ENCODE results near the gene OR56B1. TPM values are rescaled to one million over a fixed set of nuclear protein-coding genes. Genes with fewer than 3 reads are reported as not detected.

OR56B1 gene, protein sequence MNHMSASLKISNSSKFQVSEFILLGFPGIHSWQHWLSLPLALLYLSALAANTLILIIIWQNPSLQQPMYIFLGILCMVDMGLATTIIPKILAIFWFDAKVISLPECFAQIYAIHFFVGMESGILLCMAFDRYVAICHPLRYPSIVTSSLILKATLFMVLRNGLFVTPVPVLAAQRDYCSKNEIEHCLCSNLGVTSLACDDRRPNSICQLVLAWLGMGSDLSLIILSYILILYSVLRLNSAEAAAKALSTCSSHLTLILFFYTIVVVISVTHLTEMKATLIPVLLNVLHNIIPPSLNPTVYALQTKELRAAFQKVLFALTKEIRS
- under 0.01 TPM in 1 of 2 replicates, not detected in the other for total RNA-seq

DNA sequence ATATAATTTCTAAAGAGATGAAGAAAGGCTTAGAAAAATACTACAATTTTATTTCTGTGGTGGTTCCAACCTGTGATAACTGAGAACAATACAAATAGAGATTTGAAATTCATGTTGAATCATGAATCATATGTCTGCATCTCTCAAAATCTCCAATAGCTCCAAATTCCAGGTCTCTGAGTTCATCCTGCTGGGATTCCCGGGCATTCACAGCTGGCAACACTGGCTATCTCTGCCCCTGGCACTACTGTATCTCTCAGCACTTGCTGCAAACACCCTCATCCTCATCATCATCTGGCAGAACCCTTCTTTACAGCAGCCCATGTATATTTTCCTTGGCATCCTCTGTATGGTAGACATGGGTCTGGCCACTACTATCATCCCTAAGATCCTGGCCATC lies at the start of gene OR56B1:
TSS of gene OR56B1 (plus strand) at position 53 of the 400 bp plus-strand sequence. CDS start at position 122, 69 bp downstream.
- Histone ChIP-seq H3K36me3 (ENCODE audit: insufficient read depth, low read length) (no peaks in the 10 kb centered on the region), H3K9me3 (ENCODE audit: low read depth, low read length) (no peaks in the 10 kb centered on the region), H3K27ac (ENCODE audit: low read depth, low read length) (peak within 1 kb of the TSS; percentile 53), H3K27me3 (ENCODE audit: insufficient read depth, low read length) (no peaks in the 10 kb centered on the region), H3K4me1 (ENCODE audit: insufficient read depth, low read length) (peaks cover 17% of the 10 kb centered on the region), H4K20me1 (ENCODE audit: insufficient read depth, low read length) (no peaks in the 10 kb centered on the region), H2AFZ (ENCODE audit: low read length) (peak within 1 kb of the TSS; percentile 4), H3K4me3 (ENCODE audit: insufficient read depth, low read length) (no peak within 1 kb of the TSS), H3K79me2 (ENCODE audit: insufficient read depth, low read length) (no peaks in the 10 kb centered on the region), H3K4me2 (ENCODE audit: insufficient read depth, low read length) (no peak within 1 kb of the TSS)
- DNase-seq (ENCODE audit: insufficient read length, low spot score, missing footprints): no peak
- TF ChIP-seq, protein P1, sequence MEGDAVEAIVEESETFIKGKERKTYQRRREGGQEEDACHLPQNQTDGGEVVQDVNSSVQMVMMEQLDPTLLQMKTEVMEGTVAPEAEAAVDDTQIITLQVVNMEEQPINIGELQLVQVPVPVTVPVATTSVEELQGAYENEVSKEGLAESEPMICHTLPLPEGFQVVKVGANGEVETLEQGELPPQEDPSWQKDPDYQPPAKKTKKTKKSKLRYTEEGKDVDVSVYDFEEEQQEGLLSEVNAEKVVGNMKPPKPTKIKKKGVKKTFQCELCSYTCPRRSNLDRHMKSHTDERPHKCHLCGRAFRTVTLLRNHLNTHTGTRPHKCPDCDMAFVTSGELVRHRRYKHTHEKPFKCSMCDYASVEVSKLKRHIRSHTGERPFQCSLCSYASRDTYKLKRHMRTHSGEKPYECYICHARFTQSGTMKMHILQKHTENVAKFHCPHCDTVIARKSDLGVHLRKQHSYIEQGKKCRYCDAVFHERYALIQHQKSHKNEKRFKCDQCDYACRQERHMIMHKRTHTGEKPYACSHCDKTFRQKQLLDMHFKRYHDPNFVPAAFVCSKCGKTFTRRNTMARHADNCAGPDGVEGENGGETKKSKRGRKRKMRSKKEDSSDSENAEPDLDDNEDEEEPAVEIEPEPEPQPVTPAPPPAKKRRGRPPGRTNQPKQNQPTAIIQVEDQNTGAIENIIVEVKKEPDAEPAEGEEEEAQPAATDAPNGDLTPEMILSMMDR (IDR thresholded peaks at IDR 0.05; ENCODE audit: extremely low read depth, low read depth, low read length): no peak

DNA sequence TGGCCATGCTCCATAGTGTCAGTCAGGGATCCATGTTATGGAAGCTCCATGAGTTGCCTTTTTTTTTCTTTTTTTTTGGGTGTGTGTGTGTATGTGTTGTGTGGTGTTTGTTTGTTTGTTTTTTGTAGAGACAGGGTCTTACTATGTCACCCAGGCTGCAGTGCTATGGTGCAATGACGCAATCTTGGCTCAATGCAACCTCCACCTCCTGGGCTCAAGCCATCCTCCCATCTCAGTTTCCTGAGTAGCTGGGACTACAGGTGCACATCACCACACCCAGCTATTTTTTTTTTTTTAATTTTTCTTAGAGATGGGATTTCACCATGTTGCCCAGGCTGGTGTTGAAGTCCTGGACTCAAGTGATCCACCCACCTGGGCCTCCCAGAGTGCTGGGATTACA lies 47.8 kb upstream of the OR56B1 start:
- H3K79me2 ChIP-seq (ENCODE audit: insufficient read depth, low read length): peaks cover 36% of the 10 kb centered on the region
- no peaks in the 10 kb centered on the region for H3K27me3 ChIP-seq (ENCODE audit: insufficient read depth, low read length)
- H3K9me3 ChIP-seq (ENCODE audit: low read depth, low read length): no peaks in the 10 kb centered on the region
- no peaks in the 10 kb centered on the region for H4K20me1 ChIP-seq (ENCODE audit: insufficient read depth, low read length)
- H3K4me1 ChIP-seq (ENCODE audit: insufficient read depth, low read length): peaks cover 39% of the 10 kb centered on the region
- H2AFZ ChIP-seq (ENCODE audit: low read length): no peak overlapping the region
- TF ChIP-seq, protein P1 (IDR thresholded peaks at IDR 0.05; ENCODE audit: extremely low read depth, low read depth, low read length): no peak
- no peak overlapping the region for H3K4me3 ChIP-seq (ENCODE audit: insufficient read depth, low read length)
- H3K27ac ChIP-seq (ENCODE audit: low read depth, low read length): peak overlapping the region; percentile 95
- no peak for DNase-seq (ENCODE audit: insufficient read length, low spot score, missing footprints)
- no peak overlapping the region for H3K4me2 ChIP-seq (ENCODE audit: insufficient read depth, low read length)
- peaks cover 3% of the 10 kb centered on the region for H3K36me3 ChIP-seq (ENCODE audit: insufficient read depth, low read length)

DNA sequence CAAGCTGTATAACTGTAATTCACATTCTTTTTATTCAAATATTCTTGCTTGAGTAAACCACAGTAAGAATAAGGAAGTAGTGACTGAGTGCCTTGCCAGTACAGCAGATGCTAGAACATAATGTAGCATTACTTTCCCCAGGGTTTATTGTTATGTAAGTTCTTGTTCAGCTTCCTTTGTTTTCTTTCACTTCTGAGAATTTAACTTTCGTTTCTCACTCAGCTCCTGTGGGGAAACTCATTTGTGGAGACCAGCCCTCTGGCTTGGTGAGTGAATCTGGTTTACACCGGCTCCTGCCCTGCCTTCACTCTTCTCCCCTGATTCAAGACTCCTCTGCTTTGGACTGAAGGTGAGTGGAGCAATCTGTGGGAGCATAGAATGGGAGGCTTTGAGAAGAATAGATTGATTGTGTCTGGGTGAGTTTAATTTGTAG lies 46.7 kb upstream of the OR56B1 start, which contains the start of gene TRIM22:
TSS of gene TRIM22 (plus strand) at position 240 of the 433 bp plus-strand sequence. CDS start 6,443 bp downstream, outside the sequence.
- H3K4me1 ChIP-seq (ENCODE audit: insufficient read depth, low read length): peaks cover 35% of the 10 kb centered on the region
- peaks cover 42% of the 10 kb centered on the region for H3K79me2 ChIP-seq (ENCODE audit: insufficient read depth, low read length)

DNA sequence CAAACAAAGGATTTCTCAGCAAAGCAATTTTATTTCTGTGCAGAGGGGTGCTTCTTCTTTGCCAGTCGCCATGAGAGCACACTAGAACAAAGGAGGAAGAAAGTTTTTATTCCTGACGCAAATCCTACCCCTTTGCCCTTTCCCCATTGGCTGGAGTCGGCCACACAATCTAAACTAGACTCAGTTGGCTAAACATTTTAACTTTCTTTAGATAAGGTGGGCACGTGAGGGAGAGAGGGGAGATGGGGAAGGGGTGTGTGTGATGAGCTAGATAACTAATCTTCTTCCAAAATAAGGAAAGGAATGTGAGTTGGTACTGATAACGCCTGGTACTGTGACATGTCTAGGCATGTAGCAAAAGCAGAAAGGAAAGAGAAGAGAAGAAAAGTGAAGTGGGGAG lies 46.0 kb upstream of the OR56B1 start:
- Histone ChIP-seq H3K4me2 (ENCODE audit: insufficient read depth, low read length) (peak overlapping the region; percentile 88), H3K36me3 (ENCODE audit: insufficient read depth, low read length) (peaks cover 12% of the 10 kb centered on the region), H3K27ac (ENCODE audit: low read depth, low read length) (peak overlapping the region; percentile 95), H4K20me1 (ENCODE audit: insufficient read depth, low read length) (peaks cover 3% of the 10 kb centered on the region), H3K9me3 (ENCODE audit: low read depth, low read length) (no peaks in the 10 kb centered on the region), H2AFZ (ENCODE audit: low read length) (peak overlapping the region; percentile 43), H3K4me1 (ENCODE audit: insufficient read depth, low read length) (peaks cover 32% of the 10 kb centered on the region), H3K4me3 (ENCODE audit: insufficient read depth, low read length) (peak overlapping the region; percentile 70), H3K79me2 (ENCODE audit: insufficient read depth, low read length) (peaks cover 45% of the 10 kb centered on the region), H3K27me3 (ENCODE audit: insufficient read depth, low read length) (no peaks in the 10 kb centered on the region)
- TF ChIP-seq, protein P1 (IDR thresholded peaks at IDR 0.05; ENCODE audit: extremely low read depth, low read depth, low read length): no peak
- DNase-seq (ENCODE audit: insufficient read length, low spot score, missing footprints): peak; percentile 68

More for the DNA sequence above, 46.7 kb upstream of the OR56B1 start, which contains the start of gene TRIM22:
- peak within 1 kb of the TSS; percentile 88 for H3K4me2 ChIP-seq (ENCODE audit: insufficient read depth, low read length)
- H3K9me3 ChIP-seq (ENCODE audit: low read depth, low read length): no peaks in the 10 kb centered on the region
- H3K4me3 ChIP-seq (ENCODE audit: insufficient read depth, low read length): peak within 1 kb of the TSS; percentile 70
- peak; percentile 90 for DNase-seq (ENCODE audit: insufficient read length, low spot score, missing footprints)
- H4K20me1 ChIP-seq (ENCODE audit: insufficient read depth, low read length): peaks cover 2% of the 10 kb centered on the region
- peak within 1 kb of the TSS; percentile 60 for H2AFZ ChIP-seq (ENCODE audit: low read length)
- H3K27ac ChIP-seq (ENCODE audit: low read depth, low read length): peak within 1 kb of the TSS; percentile 95
- TF ChIP-seq, protein P1 (IDR thresholded peaks at IDR 0.05; ENCODE audit: extremely low read depth, low read depth, low read length): no peak
- H3K36me3 ChIP-seq (ENCODE audit: insufficient read depth, low read length): peaks cover 12% of the 10 kb centered on the region
- no peaks in the 10 kb centered on the region for H3K27me3 ChIP-seq (ENCODE audit: insufficient read depth, low read length)
